ENCODE measurements around the gene HEPHL1.

The HEPHL1 gene

GRCh38 chr11:94128291-94128745 lies 107.2 kb downstream of the HEPHL1 start:
- H3K4me2 ChIP-seq (ENCODE audit: low read depth, low read length, poor library complexity, severe bottlenecking) = peak overlapping the region; percentile 90
- peak overlapping the region; percentile 32; the same call in 1 of the 2 replicates for H3K27ac ChIP-seq (ENCODE audit: low read depth, low read length)
- TF ChIP-seq EZH2phosphoT487 (conservative IDR thresholded peaks at IDR 0.05; ENCODE audit: low read length) (no peak), CTCF (IDR thresholded peaks at IDR 0.05; ENCODE audit: insufficient read depth, low read length, poor library complexity, severe bottlenecking) (no peak)
- no peaks in the 10 kb centered on the region for H3K9me3 ChIP-seq (ENCODE audit: insufficient read depth, low read length)
- H3K9me2 ChIP-seq (replicated peaks; ENCODE audit: insufficient read depth, low read length) = no peaks in the 10 kb centered on the region
- H3K36me3 ChIP-seq (ENCODE audit: low read length) = no peaks in the 10 kb centered on the region
- H3F3A ChIP-seq (ENCODE audit: insufficient read depth) = no peaks in the 10 kb centered on the region
- peaks cover 35% of the 10 kb centered on the region for H3K79me2 ChIP-seq (ENCODE audit: insufficient read depth, low read length)
- H3K27me3 ChIP-seq (ENCODE audit: low read length) = no peaks in the 10 kb centered on the region
- H3K4me3 ChIP-seq (ENCODE audit: insufficient read depth, low read length, poor library complexity, severe bottlenecking) = peak overlapping the region; percentile 79
- H4K20me1 ChIP-seq (ENCODE audit: low read depth, low read length) = no peaks in the 10 kb centered on the region; the same call in 1 of the 2 replicates
- H3K9ac ChIP-seq (ENCODE audit: low read length) = peak overlapping the region; percentile 83
- H2AFZ ChIP-seq (ENCODE audit: low read depth, low read length, severe bottlenecking) = peak overlapping the region; percentile 98

GRCh38 chr11:94128746-94129511 lies 107.8 kb downstream of the HEPHL1 start, which contains the start of gene PANX1:
Gene PANX1 (plus strand): TSS chr11:94128841. CDS start chr11:94129313, 472 bp downstream.
- Histone ChIP-seq H3K9me2 (replicated peaks; ENCODE audit: insufficient read depth, low read length) (no peaks in the 10 kb centered on the region), H3K4me3 (ENCODE audit: insufficient read depth, low read length, poor library complexity, severe bottlenecking) (peak within 1 kb of the TSS; percentile 79), H3K27ac (ENCODE audit: low read depth, low read length) (peak within 1 kb of the TSS; percentile 32; the same call in 1 of the 2 replicates), H3K9me3 (ENCODE audit: insufficient read depth, low read length) (no peaks in the 10 kb centered on the region), H3F3A (ENCODE audit: insufficient read depth) (no peaks in the 10 kb centered on the region), H3K79me2 (ENCODE audit: insufficient read depth, low read length) (peaks cover 39% of the 10 kb centered on the region), H3K36me3 (ENCODE audit: low read length) (no peaks in the 10 kb centered on the region), H3K27me3 (ENCODE audit: low read length) (no peaks in the 10 kb centered on the region), H3K4me2 (ENCODE audit: low read depth, low read length, poor library complexity, severe bottlenecking) (peak within 1 kb of the TSS; percentile 90), H2AFZ (ENCODE audit: low read depth, low read length, severe bottlenecking) (peak within 1 kb of the TSS; percentile 98), H3K9ac (ENCODE audit: low read length) (peak within 1 kb of the TSS; percentile 83), H4K20me1 (ENCODE audit: low read depth, low read length) (no peaks in the 10 kb centered on the region; the same call in 1 of the 2 replicates)
- no peak for TF ChIP-seq EZH2phosphoT487 (conservative IDR thresholded peaks at IDR 0.05; ENCODE audit: low read length)
- no peak for TF ChIP-seq CTCF (IDR thresholded peaks at IDR 0.05; ENCODE audit: insufficient read depth, low read length, poor library complexity, severe bottlenecking)

DNA sequence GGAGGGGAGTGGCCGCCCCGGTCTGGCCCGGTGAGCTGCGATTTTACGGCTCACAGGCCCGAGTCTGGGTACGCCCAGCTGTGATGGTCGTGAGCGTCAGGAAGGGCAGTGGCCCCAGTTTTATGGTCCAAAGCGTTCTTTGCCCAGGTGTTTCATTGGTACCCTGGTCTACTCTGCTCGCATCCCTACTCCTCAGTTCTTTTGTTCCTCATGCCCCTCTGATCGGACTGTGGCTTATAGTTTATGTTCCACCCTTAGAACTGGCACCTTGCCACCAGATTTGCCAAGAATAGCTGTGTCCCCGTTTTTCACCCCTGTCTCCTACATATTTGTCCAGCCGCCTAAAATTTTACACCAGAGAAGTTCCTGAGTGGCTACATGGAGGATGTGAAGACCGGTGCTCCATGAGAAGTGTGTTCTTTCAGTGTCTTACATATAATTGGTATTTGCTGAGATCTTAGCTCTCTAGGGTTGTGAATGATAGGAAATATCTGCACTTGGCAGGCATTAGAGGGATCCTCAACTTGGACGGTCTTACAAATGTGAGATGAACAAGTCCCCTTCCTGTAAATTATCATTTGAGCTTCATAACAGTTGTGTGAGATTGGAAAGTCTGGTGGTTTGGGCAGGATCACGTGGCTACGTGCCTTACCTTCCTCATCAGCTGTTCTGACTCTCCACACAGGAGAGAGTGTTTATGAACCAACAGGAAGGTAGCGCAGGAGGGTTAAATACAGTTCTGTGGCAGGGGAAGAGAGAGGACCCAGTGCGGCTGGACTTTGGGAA lies 108.6 kb downstream of the HEPHL1 start:
- Histone ChIP-seq H3K9me3 (ENCODE audit: insufficient read depth, low read length) (no peaks in the 10 kb centered on the region), H3F3A (ENCODE audit: insufficient read depth) (no peaks in the 10 kb centered on the region), H3K27me3 (ENCODE audit: low read length) (no peaks in the 10 kb centered on the region), H3K36me3 (ENCODE audit: low read length) (no peaks in the 10 kb centered on the region), H3K4me3 (ENCODE audit: insufficient read depth, low read length, poor library complexity, severe bottlenecking) (peak overlapping the region; percentile 79), H3K9ac (ENCODE audit: low read length) (peak overlapping the region; percentile 83), H3K4me2 (ENCODE audit: low read depth, low read length, poor library complexity, severe bottlenecking) (peak overlapping the region; percentile 90), H2AFZ (ENCODE audit: low read depth, low read length, severe bottlenecking) (peak overlapping the region; percentile 98), H3K79me2 (ENCODE audit: insufficient read depth, low read length) (peaks cover 46% of the 10 kb centered on the region), H4K20me1 (ENCODE audit: low read depth, low read length) (no peaks in the 10 kb centered on the region; the same call in 1 of the 2 replicates), H3K27ac (ENCODE audit: low read depth, low read length) (no peak overlapping the region), H3K9me2 (replicated peaks; ENCODE audit: insufficient read depth, low read length) (no peaks in the 10 kb centered on the region)
- TF ChIP-seq CTCF (IDR thresholded peaks at IDR 0.05; ENCODE audit: insufficient read depth, low read length, poor library complexity, severe bottlenecking) (no peak), EZH2phosphoT487 (conservative IDR thresholded peaks at IDR 0.05; ENCODE audit: low read length) (no peak)

All from SU-DHL-6 (cell line).